NCI-H345 (cell line): Measurements from ENCODE around the gene RRM2.
A peak's percentile ranks its signal among the peaks of the same experiment; 100 is the strongest.

Experiments
- DNase-seq: peaks from one replicate; lab custom pipeline; 2025; lab: John Stamatoyannopoulos, UW

Gene RRM2

DNA sequence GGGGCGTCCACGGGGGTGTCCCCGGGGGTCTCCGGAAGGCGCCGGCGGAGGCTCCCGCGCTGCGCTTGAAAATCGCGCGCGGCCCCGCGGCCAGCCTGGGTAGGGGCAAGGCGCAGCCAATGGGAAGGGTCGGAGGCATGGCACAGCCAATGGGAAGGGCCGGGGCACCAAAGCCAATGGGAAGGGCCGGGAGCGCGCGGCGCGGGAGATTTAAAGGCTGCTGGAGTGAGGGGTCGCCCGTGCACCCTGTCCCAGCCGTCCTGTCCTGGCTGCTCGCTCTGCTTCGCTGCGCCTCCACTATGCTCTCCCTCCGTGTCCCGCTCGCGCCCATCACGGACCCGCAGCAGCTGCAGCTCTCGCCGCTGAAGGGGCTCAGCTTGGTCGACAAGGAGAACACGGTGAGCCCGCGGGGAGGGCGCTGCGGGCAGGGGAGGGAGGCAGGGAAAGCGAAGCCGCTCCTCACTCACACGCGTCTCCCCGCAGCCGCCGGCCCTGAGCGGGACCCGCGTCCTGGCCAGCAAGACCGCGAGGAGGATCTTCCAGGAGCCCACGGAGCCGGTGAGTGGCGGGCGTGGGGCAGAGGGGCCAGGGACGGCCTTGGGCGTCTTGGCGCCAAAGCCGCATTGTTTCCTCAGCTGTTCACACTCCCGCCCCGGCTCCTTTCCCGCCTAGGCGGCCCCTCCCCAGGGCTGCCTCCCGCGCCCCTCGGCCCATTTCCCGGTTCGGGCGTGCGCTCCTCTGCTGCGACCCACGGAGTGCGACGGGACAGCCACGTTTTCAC lies at the start of gene RRM2:
TSS of gene RRM2 (plus strand) at position 240 of the 781 bp plus-strand sequence. CDS start at position 300, 60 bp downstream.
- peak; percentile 98 for DNase-seq

DNA sequence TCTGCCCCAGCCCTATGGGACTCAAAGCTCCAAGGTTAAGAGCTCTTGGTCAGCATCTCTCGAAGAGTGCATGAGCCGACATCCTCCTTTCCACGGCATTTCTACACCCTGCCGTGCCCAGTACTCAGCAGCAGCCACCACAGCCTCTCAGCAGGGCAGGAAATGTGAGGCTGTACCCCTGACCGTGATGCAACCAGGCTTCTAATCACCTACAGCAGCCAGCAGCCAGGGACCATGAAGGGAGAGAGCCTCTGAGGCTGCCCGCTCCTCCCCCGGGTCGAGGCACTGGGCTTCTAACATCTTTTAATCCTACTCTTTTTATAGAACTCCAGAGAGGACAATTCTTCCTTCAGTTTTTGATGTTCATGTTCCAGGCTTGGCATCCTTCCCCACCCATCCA lies 48.8 kb upstream of the RRM2 start:
- no peak for DNase-seq

DNA sequence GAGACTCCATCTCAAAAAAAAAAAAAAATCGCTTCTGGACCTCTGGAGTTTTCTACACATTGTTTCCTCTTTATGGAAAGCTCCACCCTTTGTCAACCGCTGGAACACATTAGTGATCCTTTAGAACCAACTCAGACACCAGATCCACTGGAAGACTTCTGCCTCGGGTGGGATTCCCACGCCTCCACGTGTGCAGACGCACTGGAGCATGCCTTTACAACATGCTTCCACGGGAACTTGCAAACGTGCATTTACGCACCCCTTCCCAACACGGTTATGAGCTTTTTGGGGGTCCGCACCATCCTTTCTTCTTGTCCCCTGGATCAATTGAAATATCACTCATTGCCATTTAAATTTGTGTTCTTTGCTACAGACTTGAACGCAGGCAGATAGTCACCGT lies 47.4 kb upstream of the RRM2 start:
- no peak for DNase-seq

DNA sequence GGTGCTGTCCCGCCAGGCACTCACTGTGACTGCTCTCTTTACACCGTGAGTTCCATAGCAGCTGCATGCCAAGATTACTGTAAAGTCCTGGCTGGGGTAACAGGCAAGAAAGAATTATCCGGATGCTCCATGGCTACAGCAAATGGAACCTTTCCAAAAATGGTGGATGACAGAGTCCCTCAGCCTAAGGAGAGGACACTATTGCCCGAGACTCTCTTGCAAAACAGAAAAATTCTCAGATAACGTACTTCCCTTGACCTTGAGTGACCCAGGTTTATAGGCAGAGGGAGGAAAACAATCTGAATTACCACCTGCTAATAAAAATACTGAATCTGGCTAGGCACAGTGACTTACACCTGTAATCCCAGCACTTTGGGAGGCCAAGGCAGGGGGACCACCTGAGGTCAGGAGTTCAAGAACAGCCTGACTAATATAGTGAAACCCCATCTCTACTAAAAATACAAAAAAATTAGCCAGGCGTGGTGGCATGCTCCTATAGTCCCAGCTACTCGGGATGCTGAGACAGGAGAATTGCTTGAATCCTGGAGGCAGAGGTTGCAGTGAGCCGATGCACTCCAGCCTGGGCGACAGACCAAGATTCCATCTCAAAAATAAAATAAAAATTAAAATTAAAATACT lies 46.8 kb upstream of the RRM2 start:
- no peak for DNase-seq

DNA sequence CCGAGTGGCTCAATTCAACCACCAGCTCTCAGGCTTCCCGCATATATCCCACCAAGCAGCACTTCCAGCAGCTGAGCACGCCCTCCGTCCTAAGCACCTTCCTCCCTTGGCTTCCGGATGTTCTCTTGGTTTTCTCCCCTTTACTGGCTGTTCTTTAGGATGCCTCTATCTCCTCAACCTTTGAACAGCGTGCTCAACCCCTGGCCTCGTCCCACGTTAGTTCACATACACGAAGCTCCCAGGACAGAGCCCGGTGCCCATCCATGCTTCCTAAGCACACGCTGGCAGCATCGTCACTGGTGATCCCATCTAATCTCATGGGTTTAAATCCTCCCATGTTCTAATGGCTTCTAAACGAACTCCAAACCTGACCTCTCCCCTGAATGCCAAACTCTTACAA lies 46.0 kb upstream of the RRM2 start:
- DNase-seq = no peak

DNA sequence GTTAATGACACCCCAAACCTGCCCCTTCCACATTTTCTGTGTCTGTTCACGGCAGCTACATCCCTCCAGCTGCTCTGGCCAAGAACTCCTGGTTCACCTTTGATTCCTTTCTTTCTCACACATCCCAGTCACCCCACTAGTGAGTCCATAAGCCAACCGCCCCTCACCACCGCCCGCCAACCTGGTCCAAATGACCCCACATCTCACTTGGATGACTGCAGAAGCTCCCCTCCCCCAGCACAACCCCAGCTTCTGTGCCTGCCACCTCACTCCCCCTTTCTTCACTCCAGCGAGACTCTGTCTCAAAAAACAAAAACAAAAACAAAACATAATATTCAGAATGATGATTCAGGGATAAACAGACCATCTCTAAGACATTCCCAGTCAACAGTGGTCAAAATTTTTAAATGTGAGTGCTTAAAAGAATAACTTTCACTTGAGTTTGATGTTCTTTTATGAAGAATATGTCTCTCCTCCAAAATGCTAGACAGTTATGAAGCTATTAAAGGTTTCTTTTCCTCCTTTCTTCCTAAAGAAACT lies 45.5 kb upstream of the RRM2 start:
- no peak for DNase-seq

DNA sequence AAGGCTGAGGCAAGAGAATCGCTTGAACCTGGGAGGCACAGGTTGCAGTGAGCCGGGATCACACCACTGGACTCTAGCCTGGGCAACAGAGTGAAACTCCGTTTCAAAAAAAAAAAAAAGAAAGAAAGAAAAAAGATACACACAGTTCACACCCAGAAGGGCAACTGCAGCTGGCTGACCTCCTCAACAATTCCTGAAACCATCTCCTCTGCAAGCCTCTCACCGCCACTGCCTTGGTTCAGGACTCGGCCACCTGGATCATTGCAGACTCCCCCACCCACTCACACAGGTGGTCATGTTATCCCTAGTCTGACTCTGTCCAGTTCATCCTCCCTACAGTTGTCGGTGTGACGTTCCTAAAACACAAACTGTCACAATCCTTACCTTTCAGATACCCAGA lies 44.5 kb upstream of the RRM2 start:
- no peak for DNase-seq

DNA sequence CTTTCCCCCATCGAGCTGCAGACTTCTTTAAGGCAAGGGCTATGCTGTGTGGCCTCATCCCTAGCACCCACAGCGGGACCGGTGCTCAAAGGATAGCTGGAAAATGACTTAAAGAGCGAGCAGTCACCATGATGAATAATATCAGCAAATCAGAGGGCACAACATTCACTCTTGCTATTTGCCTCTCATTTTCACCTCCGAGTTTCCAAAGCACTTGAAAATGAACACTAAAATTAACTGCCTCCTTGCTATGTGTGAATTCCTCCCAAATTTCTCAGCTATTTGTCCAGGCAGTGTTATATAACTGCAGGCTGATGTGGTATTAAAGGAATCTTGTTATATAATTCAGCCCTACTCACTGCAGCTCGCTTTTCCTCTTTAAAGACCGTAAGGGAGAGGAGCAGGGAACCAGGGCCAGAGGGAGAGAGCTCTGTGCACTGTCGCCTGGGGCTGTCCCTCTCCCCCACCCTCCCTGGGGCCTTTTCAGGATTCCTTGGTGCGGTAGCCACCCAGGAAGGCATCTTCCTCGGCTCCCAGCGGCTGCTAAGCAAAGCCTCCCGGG lies 43.8 kb upstream of the RRM2 start:
- peak; percentile 36 for DNase-seq

DNA sequence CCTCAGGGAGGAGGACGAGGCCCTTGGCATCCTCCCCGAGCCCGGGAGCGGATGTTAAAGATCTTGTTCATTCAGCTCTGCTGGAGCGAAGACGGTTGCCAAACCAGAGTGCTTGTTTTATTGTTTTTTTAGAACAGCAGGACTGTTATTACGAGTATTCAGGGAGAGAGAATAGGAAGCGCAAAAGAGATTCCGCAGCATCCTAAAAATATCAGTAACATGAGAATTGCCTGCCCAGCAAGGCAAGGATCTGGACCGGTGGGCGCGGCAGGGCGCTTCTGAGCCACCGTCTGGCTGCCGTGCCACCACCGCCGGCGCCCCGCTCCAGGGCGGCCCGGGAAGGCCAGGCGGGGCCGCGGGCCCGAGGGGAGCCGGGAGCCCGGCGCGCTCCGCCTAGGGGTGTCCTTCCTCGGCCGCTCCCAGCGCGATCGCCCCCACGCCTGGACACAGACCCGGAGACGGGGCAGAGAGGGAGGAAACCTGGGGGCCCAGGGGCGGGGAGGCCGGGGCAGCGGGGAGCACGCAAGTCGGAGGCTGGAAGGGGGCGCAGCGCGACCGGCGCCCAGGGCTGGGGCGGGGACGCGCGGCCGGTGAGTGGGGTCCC lies 43.2 kb upstream of the RRM2 start:
- peak; percentile 36 for DNase-seq

DNA sequence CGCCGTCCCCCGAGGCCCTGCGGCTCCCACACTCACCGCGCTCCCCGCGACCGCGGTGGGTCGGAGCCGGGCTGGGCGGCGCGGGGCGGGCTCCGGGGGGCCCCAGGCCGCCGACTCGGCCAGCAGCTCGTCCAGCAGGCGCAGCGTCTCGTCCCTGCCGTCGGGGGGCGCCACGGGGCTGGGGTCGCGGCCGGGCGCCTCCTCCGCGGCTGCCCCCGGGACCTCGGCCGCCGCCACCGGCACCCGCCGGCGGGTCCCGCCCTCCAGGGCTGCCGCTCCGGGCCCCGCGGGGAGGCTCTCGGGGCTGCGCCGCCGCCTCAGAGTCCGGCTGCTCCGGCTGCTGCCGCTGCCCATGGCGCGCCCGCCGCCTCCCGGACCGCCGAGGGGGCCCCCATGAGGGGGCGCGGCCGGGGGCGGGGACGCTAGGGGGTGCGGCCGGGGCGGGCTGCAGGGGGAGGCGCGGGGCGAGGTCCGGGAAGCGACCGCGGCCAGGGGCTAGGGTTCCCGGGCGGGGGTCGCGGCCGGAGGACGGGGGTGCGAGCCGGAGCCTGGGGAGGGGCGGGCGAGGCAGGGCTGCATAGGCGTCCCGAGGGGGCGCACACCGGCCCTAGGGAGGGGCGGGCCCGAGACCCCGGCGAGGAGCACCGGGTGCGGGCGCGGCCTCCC lies 42.5 kb upstream of the RRM2 start, which contains the start of gene CYS1:
TSS of gene CYS1 (minus strand) at position 542 of the 666 bp plus-strand sequence. CDS start at position 354, 188 bp downstream.
- DNase-seq = peak; percentile 41

DNA sequence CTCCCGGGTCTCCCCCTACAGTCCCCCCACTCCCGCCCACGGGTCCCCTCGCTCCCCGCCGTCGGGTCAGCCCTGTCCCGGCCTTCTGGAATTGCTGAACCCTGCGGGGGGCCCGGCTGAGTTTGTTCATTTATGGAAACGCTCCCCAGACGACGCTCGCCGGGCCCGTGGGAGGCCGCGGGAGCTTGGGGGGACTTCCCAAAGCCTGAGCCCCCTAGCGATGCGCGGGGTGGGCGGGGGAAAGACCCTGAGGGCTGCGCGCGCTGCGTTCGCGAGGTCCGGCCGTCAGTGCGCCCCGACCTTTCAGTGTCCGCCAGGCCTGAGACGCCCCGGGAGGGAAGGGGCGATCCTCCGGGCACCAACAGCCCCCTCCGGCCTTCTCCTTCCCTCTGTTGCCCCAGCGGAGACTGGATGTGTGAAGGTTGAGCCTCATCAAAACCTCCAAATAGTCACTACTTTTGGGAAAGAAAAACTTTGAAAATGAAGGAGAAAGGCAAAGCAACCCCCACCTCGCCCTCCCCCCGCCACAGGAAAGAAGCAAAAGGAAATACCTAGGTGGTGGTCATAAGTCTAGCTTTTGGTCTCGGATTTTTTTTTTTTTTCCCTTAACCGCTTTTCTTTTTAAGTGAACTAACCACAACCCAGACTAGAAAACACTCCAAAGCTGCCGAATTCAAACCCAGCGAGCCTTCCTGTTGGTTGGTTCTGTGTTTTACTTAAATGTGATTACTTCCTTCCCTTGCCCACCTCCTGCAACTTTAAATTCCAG lies 41.8 kb upstream of the RRM2 start:
- DNase-seq = no peak

DNA sequence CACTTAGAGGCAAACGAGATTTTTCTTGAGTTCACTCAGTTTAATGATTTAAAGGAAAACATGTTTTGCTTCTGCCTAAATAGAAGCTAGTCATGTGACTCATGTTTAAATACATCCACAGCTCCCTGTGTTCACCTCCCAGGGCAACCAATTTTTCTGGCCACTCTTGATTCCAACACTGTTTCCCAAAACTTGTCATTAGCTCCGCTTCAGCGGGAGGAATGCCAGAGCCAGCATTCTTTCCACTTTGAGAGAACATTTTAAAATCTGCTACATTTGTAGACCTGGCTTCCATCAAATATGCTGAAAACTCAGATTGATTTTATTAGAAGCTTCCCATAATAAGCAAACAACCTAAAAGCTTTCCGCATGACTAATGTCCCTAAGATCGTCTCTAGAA lies 39.5 kb upstream of the RRM2 start:
- DNase-seq = no peak

DNA sequence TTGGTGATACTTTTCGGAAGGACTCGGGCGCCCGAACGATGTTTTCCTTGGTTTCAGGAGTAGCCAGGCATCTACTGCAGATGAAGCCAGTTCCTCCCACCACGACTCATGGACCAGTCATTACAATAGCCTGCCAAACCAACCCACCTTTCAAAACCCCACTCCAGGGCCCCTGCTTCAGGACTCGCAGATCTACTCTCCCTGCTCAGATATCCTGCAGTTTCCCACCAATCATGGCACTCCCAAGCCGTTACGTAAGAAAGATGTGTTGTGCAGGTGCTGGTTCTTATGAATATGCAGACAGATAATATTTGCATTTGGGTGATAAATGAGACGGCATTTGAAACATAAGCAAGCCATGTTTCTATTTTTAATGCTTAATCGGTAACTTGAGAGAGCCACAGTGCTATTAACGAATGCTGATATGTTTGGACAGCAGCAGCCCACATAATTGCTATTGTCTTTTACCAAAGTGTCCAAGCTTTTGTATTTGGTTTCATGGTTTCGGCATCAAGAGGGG lies 38.8 kb upstream of the RRM2 start:
- DNase-seq = peak; percentile 16

DNA sequence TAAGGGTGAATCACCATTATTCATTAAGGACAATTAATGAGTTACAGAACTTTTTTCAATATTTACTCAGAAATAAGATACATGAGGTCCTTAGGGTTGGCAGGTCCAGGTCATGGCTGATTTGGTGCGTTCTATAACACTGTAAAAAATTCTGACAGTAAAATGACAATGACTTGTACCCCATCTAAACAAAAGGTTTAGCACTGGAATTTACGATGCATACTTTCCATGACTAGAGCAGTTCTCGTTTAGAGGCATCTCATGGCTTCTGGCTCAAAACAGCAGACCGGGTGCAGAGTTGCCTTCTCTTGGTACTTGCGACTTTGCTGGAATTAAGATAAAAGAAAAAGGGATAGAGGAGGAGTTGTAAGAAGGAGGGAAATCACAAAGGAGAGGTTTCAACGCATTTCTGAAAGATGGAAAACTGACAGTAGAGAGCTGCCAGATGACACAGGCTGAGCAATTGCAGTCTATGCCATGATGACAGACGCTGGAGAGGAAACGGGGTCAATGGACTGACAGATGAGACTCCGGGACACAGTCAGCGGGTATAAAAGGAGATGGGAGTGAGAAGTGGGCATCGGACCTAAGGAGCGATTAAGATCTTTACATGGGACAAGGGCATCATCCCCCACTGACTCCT lies 38.2 kb upstream of the RRM2 start:
- no peak for DNase-seq

DNA sequence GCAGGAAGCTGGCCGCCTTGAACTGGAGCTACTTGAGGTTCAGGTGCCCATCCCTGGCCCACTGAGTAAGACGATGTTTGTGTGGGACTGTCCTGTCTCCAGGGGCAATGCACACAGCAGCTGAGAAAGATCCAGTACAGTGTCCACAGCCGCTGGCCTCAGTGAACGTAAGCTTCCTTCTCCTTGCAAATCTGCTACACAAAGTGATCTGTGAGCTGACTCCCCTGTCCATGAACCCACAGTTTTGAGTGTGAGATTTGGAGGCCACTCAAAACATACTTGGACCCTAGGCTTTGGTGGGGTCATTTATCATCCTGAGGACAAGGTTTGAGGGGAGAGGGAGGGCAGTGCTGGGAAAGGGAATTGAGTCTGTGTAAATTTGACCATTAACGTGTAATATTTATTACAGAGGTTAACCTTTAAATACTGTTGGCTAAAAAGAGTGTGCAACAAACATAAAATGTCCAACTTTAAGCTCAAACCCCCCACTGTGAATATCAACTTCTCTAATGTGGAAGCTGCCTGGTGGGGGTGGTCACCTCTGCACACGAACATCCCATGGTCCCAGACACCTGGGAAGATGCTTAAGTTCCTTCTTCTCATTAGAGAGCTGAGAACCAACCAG lies 37.4 kb upstream of the RRM2 start:
- no peak for DNase-seq

DNA sequence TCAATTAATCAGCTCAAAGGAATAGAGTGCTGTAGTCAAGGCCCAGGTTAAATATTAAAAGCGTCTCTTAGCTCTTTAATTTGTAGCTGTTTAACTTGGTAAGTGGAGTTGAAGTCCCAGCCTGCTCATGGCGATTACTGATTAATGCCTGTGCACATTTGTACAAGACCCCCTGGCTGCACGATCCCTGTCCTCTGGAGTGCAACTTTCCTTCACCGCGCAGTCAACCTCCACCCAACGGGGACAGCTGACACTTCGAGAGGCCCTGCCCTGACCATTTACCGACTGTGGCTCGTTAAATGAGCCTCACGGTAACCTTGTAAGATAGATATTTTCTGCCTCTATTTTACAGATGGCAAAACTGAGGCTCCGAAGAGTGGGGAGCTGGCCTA lies 36.9 kb upstream of the RRM2 start:
- no peak for DNase-seq

DNA sequence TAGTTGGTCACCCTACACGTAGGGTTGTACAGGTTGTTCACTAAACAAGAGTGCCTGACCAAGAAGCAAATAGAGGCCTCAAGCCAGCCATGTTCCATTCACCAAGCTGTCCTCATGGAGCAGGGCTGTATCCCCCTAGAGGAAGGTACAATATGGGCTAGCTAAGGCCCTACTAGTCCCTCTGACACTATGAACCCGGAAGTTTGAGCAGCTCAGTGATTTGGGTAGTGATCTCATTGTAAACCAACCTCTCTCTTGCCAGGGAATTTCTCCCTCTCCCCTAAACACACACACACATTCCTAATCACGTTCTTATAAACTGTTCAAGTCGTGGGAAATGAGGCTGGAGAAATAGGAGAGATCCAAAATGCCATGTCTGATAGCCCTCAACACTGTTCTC lies 35.6 kb upstream of the RRM2 start:
- DNase-seq = no peak

DNA sequence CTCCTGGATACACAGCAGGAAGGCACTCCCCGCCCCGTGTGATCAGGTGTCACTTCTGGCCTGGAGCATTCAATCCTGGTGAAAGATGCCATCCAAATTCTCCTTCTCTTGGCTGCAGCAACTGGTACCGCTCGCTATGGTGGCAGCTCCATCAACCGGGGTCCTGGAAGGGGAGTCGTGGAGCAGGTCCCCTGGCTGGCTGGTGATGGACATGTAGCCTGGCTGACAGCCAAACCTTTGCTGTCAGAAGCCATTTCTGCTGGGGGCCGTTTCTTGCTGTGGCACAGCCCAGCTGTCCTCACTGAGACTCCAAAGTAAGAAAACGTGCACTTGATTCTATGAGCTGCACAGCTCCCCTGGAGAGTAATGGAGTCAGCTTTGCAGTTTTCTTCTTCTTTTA lies 35.2 kb upstream of the RRM2 start:
- peak; percentile 70 for DNase-seq

DNA sequence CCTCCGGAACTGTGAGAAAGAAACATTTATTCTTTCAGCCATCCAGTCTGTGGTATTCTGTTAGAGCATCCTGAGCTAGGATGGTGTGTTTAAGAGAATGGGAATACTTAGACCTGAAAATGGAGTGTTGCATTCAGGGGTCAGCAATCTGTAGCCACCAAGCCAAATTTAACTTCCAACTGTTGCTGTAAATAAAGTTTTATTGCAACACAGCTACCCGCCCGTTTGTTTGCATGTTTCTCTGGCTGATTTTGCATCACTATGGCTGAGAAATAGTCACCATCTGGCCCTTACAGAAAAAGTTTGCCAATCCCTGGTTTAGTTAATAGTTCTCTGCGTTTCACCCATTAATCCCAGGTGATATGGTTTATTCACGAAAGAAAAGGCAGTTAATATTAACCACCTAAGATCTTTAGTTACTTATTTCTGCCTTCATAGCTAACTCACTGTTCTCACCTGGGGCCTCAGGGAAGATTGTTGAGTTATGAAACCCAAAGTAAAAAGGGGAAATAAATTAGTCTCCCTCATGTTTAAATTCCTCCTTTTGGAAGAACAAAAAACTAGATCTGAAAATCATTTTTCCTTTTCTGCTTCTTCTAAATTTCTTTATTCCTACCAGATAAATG lies 32.9 kb upstream of the RRM2 start:
- no peak for DNase-seq
